AG10803 (cell line): ENCODE measurements around the gene METTL25.

ENCODE experiments used
- DNase-seq: peaks from one replicate; pipeline ENCODE4 v3.0.0; 2010; ENCODE audit warnings: low read depth
- H3K4me3 ChIP-seq: 2 replicates; pipeline ENCODE4 v1.5.1; 2011; ENCODE audit warnings: mild to moderate bottlenecking, low read length, control low read depth
- TF ChIP-seq, protein P1 (sequence below): conservative IDR thresholded peaks from 2 replicates; pipeline ENCODE4 v1.5.1; 2011; ENCODE audit warnings: mild to moderate bottlenecking, low read length, control low read depth, inconsistent platforms

Gene METTL25

DNA sequence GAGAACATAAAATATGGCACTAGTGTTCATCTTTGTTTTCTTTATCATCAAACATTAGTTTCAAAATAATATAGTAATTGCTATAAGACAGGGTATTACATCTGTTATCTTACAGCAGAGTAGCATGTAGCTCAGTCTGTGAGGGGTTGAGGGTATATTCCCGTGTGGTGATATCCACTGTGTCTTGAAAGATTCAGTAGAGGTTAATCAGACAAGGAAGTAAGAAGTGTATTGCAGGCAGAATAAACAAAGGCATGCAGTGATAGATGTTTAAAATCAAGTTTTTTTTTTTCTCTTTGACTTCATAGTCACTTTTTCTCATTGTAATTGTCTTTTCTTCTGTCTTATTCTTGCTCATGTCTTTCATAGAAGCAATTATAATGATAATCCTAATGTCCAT is 48.3 kb downstream of the METTL25 start:
- H3K4me3 ChIP-seq = no peak overlapping the region

DNA sequence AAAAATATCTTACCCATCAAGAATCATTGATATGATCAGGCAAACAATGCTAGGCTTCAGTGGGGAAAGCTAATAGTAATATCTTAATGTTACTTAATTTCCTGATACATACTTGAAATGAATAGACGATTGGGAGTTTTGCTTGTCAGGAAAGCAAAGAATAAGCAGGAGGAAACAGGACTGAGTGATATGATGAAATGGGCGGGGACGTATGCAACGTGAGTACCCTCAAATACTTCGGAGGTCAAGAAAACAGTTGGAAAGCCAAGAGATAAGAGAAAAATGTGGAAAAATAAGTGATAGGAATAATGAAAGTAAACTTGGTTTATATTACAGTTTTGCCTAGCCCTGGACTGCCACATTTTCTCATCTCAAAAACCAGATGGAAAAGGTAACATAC is 49.2 kb downstream of the METTL25 start:
- no peak for DNase-seq
- TF ChIP-seq, protein P1, sequence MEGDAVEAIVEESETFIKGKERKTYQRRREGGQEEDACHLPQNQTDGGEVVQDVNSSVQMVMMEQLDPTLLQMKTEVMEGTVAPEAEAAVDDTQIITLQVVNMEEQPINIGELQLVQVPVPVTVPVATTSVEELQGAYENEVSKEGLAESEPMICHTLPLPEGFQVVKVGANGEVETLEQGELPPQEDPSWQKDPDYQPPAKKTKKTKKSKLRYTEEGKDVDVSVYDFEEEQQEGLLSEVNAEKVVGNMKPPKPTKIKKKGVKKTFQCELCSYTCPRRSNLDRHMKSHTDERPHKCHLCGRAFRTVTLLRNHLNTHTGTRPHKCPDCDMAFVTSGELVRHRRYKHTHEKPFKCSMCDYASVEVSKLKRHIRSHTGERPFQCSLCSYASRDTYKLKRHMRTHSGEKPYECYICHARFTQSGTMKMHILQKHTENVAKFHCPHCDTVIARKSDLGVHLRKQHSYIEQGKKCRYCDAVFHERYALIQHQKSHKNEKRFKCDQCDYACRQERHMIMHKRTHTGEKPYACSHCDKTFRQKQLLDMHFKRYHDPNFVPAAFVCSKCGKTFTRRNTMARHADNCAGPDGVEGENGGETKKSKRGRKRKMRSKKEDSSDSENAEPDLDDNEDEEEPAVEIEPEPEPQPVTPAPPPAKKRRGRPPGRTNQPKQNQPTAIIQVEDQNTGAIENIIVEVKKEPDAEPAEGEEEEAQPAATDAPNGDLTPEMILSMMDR = no peak
- H3K4me3 ChIP-seq = no peak overlapping the region

More for the DNA sequence above, 48.3 kb downstream of the METTL25 start:
- DNase-seq = no peak
- TF ChIP-seq, protein P1 = no peak

DNA sequence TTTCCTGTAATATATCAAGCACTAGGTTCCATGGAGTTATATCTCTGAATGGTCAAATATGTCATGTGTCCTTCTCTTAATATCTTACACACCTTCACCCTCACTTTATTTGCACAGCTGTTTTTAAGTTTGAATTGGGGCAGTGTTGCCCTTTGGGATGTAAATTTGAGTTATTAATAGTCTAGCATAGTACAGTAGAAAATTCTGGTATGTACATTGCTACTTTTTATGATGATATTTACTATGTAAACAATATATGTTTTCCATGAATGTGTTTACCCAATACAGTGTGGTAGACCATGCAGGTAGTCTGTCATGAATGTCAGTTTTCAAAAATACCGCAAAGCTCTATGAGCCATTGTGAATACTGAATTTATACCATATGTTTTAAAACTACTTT is 50.5 kb downstream of the METTL25 start:
- TF ChIP-seq, protein P1 = no peak
- no peak for DNase-seq
- H3K4me3 ChIP-seq = no peak overlapping the region

DNA sequence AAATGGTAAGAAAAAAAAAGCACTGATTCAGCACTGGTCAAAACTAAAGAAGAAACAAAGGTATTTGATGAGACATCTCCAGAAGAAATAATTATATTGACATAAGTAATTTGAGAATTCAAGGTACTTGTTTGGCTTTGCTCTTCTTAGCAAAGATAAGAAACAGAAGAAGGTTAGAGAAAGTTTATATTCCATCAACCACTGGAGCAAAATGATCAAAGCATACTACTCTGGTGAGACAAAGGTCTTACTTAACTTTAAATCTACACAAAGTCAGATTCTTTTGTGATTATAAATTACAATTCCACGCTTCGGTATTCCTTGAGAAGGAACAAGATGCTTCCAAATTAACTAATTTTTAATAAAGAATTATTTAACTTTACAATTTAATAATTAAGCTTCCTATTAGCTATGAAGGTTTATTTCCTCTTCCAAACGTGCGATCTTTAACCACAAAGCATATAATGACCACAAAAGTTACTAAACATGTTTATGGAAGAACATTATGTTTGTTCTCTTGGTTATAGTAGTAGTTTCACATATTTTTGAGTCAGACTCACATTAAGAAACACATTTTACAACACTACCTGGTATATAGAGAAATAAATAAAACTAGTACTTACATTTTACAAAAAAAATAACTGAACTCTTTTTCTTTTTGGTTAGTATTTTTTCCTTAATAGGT is 53.4 kb downstream of the METTL25 start:
- H3K4me3 ChIP-seq = no peak overlapping the region
- TF ChIP-seq, protein P1 = no peak
- no peak for DNase-seq

DNA sequence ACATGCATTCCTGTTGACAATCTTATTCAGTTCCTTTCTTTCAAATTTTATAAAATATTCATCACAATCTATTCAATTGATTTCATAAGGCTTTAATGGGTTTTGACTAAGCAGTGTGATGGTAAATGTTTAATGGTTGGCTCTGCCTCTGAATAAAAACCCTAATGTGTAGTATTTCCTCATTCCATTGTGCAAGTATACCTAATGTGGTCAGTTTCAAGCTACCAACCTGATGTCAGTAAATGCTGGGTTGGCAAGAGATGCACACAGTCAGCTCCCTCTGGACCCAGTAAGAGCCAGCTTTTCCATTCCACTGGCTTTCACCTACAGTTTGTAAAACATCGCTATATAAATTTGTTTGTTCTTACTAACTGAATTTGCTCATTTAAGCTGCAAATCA is 53.9 kb downstream of the METTL25 start:
- no peak for DNase-seq
- H3K4me3 ChIP-seq = no peak overlapping the region
- TF ChIP-seq, protein P1 = no peak

DNA sequence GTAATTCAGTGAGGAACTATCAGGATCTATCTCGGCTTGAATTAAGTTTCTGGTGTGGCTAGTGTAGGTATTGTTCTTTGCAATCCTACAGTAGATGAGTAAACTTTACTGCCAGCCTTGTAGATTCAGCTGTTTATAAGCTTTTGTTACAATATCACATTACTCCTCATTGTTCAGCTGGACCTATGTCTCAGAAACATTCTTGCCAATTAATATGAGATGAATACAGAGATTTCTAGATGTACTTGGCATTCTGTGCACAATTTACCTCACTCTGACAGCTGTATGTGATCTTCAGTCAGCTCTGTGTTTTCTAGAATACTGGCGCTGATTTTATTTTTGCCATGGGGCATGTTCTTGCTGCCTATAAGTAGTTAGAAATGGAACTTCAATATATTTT is 55.7 kb downstream of the METTL25 start:
- no peak for DNase-seq
- no peak overlapping the region for H3K4me3 ChIP-seq
- TF ChIP-seq, protein P1 = no peak

DNA sequence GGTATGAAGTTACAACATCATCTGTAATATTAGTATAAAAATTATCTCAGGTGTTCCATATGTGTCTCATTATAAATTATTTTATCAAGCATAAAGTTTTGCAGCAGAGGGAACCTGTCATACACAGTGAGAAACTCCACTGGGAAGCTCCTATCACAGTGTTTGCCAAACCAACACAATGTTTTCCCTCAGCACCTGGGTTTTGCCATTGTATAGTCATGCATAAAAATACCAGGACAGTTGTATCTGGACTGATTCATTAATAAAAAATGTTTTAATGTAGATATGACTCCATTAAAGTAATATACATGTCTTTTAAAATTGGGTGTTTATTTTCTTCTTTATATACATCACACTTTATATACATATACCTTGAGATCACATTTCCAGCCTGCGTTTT is 56.6 kb downstream of the METTL25 start:
- DNase-seq = no peak

More for the DNA sequence above, 56.6 kb downstream of the METTL25 start:
- TF ChIP-seq, protein P1 = no peak
- H3K4me3 ChIP-seq = no peak overlapping the region
